Head of caudate nucleus (tissue), 42 donors: Measurements from ENCODE around the gene ERC1.
"Not testable (repeated sequence)": the region's sequence is repeated elsewhere in the genome, so short reads cannot be mapped to it uniquely, and the experiment has no call there.

Experiments
- DNase-seq, 42 donors: peaks; one replicate each; pipeline versions ENCODE4 v3.0.0 to v3.0.0-alpha.2; 2020 to 2021; ENCODE audit warnings: mixed read lengths in 7 of 42
- intact Hi-C: fragments of 100-400 bp; cut with DNase I; formaldehyde crosslinking; loops from one replicate; pipeline ENCODE4 v1.15.0; 2022

ERC1 gene

DNA sequence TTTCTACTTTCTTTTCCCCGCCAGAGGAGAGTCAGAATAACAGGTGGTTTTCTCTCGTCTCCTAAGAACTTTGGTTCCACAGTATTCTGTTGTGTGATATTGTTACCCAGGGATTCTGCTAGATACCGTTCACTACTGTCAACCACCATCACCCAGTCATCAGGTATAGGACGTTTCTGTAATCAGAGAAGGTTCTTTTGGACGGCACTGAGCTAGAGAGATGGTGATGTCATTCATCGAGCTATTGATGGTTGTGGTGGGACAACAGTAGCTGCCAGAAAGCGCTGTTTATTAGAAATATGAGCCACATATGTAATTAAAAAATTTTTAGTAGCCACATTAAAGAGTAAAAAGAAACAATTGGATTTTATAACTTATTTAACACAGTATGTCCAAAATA is 17.0 kb downstream of the ERC1 start:
- no peak for DNase-seq
- intact Hi-C loops = no loop called here

DNA sequence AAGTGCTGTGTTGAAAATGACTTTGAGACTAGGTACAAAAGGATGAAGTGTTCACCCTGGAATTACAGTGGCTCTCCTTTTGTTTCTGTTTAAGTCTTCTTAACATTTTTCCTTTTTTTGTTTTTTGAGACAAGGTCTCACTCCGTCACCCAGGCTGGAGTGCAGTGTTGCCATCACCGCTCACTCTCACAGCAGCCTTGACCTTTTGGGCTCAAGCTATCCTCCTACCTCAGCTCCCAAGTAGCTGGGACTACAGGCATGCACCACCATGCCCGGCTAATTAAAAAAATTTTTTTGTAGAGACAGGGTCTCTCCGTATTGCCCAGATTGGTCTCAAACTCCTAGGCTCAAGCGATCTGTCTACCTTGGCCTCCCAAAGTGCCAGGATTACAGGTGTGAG is 20.1 kb downstream of the ERC1 start:
- intact Hi-C loops = no loop called here
- DNase-seq = no peak

DNA sequence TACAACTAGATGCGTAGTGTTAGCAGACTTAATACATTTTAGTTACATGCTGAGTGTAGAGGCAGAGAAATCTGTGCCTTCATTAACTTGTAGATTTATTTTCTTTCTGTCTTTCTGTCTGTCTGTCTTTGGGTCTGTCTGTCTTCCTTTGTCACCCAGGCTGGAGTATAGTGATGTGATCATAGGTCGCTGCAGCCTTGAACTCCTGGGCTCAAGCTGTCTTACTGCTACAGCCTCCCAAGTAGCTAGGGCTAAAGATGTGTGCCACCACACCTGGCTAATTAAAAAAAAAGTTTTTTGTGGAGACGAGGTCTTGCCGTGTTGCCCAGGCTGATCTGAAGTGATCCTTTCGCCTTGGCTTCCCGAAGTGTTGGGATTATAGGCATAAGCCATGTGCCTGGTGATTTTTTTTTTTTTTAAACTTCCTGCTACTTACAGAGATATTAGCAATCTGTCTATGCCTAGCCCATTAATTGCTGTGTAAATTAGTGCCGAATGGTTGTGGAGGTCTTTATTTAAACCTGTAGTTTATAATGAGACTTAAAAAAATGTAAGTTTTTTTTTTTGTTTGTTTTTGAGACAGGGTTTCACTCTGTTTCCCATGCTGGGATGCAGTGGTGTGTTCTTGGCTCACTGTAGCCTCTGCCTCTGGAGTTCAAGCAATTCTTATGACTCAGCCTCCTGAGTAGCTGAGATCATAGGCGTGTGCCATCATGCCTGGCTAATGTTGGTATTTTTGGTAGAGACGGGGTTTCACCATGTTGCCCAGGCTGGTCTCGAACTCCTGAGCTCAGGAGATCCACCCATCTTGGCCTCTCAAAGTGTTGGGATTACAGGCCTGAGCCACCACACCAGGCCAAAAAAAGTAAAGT is 22.8 kb downstream of the ERC1 start:
- intact Hi-C loops = no loop called here
- no peak for DNase-seq

- no peak for DNase-seq
- intact Hi-C loops = no loop called here
These were observed 28.3 kb downstream of the ERC1 start for GRCh38 chr12:1019283-1019682.

DNA sequence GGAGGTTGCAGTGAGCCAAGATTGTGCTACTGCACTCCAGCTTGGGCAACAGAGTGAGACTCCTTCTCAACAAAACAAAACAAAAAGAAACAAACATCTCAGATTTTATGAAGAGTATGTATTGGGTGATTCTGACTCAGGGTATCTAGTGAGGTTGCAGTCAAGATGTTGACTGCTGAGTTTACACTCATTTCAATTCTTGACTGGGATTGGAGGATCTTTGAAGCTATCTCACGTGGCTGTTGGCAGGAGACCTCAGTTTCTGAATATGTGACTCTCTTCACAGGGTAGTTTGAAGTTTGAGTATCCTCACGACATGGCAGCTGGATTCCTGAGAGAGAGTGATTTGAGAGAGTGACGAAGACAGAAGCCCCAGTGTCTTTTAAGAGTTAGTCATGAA is 29.4 kb downstream of the ERC1 start:
- DNase-seq = no peak
- intact Hi-C loops = no loop called here

GRCh38 chr12:1022032-1022970 is 31.3 kb downstream of the ERC1 start:
- no peak for DNase-seq
- intact Hi-C loops = no loop called here

DNA sequence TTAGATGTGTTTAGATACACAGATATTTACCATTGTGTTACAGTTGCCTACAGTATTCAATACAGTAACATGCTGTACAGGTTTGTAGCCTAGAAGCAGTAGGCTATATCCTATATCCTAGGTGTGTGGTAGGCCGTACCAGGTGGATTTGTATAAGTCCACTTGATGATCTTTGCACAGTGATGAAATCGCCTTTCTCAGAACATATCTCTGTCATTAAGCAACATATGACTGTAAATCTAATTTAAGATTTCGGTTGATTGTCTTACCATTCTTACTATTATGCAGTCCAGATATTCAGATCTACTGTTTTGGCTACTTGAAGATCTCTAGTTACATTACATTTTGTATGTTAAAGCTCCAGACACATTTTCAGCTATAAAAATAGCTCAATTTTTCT is 39.8 kb downstream of the ERC1 start:
- intact Hi-C loops = no loop called here
- DNase-seq = no peak

DNA sequence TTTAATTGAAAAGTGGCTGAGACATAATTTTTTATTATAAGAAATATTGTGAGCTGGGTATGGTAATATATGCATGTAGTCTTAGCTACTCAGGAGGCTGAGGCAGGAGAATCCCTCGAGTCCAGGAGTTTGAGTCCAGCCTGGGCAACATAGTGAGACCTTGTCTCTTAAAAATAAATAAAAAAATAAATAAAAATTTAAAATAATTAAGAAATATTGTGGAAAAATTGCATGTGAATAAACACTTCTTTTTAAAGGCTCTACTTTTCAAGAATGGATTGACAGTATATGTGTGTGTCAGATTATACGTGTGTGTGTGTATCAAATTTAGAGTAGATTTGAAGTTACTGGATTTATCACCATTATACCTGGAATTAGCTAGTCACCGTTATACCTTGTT is 43.2 kb downstream of the ERC1 start:
- no peak for DNase-seq
- intact Hi-C loops = no loop called here

- intact Hi-C loops = no loop called here
- DNase-seq = no peak
These were observed 43.9 kb downstream of the ERC1 start for GRCh38 chr12:1034751-1035457.

DNA sequence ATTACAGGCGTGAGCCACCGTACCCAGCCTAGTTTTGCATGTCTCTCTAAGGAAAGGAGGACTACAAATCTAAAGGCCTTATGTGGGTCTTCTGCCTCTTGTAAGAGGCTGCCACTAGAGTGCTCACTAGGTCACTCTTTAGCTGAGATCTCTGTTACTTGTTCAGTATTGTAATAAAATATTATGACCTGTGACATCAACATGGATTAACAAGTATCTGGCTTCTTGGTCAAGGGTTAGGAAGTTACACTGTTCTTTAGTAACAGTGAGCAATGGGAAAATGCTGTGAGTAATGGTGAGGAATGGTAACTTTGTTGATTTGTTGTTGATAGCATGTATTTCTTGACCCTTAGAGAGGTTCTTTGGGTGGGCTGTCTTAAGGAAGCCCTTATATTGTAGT is 50.5 kb downstream of the ERC1 start:
- intact Hi-C loops = no loop called here

GRCh38 chr12:1044199-1044598 is 53.2 kb downstream of the ERC1 start:
- DNase-seq = no peak
- intact Hi-C loops = no loop called here

More for the DNA sequence above, 50.5 kb downstream of the ERC1 start:
- no peak for DNase-seq

GRCh38 chr12:1044696-1045095 is 53.7 kb downstream of the ERC1 start:
- no peak for DNase-seq
- intact Hi-C loops = no loop called here

GRCh38 chr12:1046727-1047126 is 55.7 kb downstream of the ERC1 start:
- no peak for DNase-seq
- intact Hi-C loops = no loop called here

GRCh38 chr12:1047898-1048660 is 57.1 kb downstream of the ERC1 start:
- peak in 2 of 42 donors; percentile 11 to 28 for DNase-seq
- intact Hi-C loops = no loop called here

DNA sequence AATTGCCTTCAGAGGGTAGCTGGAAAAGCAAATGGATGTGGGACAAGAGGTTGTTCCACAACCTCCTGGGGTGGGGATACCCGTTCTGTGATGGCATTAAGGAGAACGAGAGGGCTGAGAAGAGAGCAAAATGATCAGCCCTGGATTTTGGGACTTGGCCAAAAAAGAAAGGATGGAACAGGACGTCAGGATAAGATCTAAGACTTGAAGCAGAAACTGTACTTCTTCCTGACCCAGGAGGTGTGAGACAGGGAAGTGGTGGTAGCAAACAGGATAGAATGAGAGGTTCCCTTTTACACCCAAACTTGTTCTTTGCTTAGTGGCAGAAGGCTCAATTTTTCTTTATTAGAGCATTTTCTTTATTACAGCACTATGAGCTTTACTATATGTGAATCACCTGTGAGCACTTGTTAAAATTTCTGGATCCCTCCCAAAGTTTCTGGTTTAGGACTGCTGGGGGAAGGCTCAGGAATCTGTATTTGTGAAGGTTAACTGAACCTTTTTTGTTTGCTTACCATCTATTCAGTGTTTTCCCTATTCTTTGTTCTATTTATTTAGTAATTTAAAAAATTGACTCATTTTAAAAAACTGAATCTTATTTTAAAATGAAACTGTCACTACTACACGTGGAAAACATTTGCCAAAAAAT is 59.2 kb downstream of the ERC1 start:
- intact Hi-C loops = no loop called here

GRCh38 chr12:1051672-1052071 is 60.6 kb downstream of the ERC1 start:
- intact Hi-C loops, DNase-seq: not testable (repeated sequence)

More for the DNA sequence above, 59.2 kb downstream of the ERC1 start:
- DNase-seq = no peak

DNA sequence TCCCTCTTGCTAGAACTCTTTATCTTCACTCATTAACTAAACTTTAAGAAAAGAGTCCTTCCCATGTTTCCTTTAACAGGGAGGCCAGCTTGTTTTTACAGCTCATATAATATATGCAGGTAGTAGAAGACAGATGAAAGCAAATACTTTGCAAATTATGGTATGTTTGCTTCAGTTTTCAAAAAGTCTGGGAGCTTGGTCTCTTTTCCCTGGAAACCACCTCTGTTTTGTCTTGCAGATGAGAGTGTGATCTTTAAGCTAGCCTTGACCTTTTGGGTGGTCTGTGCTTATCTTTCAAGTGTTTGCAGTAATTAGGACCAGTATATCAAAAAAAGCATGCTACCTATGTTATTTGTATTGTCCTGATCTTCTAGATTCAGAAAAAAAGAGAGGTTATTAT is 62.7 kb downstream of the ERC1 start:
- intact Hi-C loops = no loop called here
- DNase-seq = no peak

- DNase-seq = peak in 11 of 42 donors; percentile 7 to 50 (median 13)
- intact Hi-C loops = no loop called here
These were observed 63.3 kb downstream of the ERC1 start for GRCh38 chr12:1054117-1054870.
